Measurements from ENCODE around the gene PPFIBP1.
"Not testable (repeated sequence)": the region's sequence is repeated elsewhere in the genome, so short reads cannot be mapped to it uniquely, and the experiment has no call there.

The PPFIBP1 gene

DNA sequence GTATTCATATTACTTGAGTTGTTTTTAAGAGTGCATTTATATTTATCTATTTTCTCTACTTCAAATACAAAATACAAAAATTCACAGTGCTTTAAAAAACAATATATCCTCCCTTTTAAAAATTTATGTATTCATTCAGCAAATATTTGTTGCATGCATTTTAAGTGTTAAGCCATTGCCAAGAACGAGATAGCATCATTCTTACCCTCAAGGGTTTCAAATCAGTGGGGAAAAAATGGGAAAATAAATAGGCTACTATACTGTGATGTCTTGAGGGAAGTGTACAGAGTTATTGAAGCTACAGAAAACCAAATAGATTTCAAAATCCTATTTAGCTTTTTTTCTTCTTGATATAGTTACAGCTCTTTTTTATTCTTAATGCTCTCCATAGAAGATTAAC lies 209.8 kb downstream of the PPFIBP1 start:
- Histone ChIP-seq H3K36me3 (replicated peaks) (peaks cover 19% of the 10 kb centered on the region), H3K4me3 (ENCODE audit: low read depth, low read length) (no peak overlapping the region), H3K27me3 (replicated peaks) (no peaks in the 10 kb centered on the region), H3K27ac (no peak overlapping the region)
- DNase-seq = no peak
- in situ Hi-C loops (cut with HindIII; ENCODE audit: low pct_ligation_motif_present, low sequenced_read_pairs) = no loop called here
- TF ChIP-seq, protein P1, sequence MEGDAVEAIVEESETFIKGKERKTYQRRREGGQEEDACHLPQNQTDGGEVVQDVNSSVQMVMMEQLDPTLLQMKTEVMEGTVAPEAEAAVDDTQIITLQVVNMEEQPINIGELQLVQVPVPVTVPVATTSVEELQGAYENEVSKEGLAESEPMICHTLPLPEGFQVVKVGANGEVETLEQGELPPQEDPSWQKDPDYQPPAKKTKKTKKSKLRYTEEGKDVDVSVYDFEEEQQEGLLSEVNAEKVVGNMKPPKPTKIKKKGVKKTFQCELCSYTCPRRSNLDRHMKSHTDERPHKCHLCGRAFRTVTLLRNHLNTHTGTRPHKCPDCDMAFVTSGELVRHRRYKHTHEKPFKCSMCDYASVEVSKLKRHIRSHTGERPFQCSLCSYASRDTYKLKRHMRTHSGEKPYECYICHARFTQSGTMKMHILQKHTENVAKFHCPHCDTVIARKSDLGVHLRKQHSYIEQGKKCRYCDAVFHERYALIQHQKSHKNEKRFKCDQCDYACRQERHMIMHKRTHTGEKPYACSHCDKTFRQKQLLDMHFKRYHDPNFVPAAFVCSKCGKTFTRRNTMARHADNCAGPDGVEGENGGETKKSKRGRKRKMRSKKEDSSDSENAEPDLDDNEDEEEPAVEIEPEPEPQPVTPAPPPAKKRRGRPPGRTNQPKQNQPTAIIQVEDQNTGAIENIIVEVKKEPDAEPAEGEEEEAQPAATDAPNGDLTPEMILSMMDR (IDR thresholded peaks at IDR 0.05; ENCODE audit: low read depth, low read length, missing control alignments) = no peak

DNA sequence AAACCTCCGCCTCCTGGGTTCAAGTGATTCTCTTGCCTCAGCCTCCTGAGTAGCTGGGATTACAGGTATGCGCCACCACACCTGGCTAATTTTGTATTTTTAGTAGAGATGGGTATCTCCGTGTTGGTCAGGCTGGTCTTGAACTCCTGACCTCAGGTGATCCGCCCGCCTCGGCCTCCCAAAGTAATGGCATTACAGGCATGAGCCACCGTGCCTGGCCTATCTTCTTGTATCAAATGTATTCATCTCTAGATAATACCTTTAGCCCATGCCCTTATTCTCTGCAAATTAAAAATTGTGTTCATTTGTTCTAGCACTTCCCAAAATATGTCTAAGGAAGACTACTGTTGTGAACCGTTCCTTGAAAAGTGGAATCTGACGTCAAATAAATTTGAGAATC lies 210.3 kb downstream of the PPFIBP1 start:
- peaks cover 24% of the 10 kb centered on the region for H3K36me3 ChIP-seq (replicated peaks)
- H3K27ac ChIP-seq; H3K4me3 ChIP-seq (ENCODE audit: low read depth, low read length); DNase-seq; in situ Hi-C loops (cut with HindIII; ENCODE audit: low pct_ligation_motif_present, low sequenced_read_pairs); H3K27me3 ChIP-seq (replicated peaks): not testable (repeated sequence)

DNA sequence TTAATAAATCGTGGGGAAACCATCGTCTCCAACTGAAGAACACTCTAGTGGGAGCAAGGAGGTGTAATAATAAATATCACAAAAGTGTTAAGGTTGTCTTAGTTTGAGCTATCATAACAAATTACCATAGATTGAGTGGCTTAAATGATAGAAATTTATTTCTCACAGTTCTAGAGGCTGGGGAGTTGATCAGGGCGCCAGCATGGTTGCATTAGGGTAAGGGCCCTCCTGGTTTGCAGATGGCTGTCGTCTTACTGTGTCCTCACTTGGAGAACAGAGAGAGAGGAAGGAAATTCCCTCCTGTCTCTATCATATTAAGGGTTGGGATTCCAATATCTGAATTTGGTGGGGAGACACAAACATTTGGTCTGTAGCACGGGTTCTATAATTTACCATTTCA lies 219.6 kb downstream of the PPFIBP1 start:
- Histone ChIP-seq H3K4me3 (ENCODE audit: low read depth, low read length) (no peak overlapping the region), H3K36me3 (replicated peaks) (peaks cover 24% of the 10 kb centered on the region), H3K27ac (no peak overlapping the region), H3K27me3 (replicated peaks) (no peaks in the 10 kb centered on the region)
- no peak for DNase-seq
- TF ChIP-seq, protein P1 (IDR thresholded peaks at IDR 0.05; ENCODE audit: low read depth, low read length, missing control alignments) = no peak
- in situ Hi-C loops (cut with HindIII; ENCODE audit: low pct_ligation_motif_present, low sequenced_read_pairs) = no loop called here

Measured in brain microvascular endothelial cell (primary cell).